Spleen (tissue), 11 donors: ENCODE measurements around the gene GLIPR1L2. TPM values are rescaled to one million over a fixed set of nuclear protein-coding genes. Genes with fewer than 3 reads are reported as not detected.

Experiments used
- DNase-seq: peaks from one replicate; pipeline ENCODE4 v3.0.0-alpha.2; 2020
- H3K27ac ChIP-seq, 8 donors: fragments of 200-600 bp; sonication (generic) in 7 of 8; 1 replicate in 4 of 8; 2 replicates in 4 of 8; pipeline versions ENCODE4 v1.5.0 to v1.8.0; 2016 to 2021; ENCODE audit warnings: inconsistent platforms in 4 of 8, mild to moderate bottlenecking in 4 of 8, moderate library complexity in 1 of 8
- H3K27me3 ChIP-seq, 7 donors: fragments of 200-600 bp; sonication (generic) in 6 of 7; replicated peaks in 1 of 7; 1 replicate in 4 of 7; 2 replicates in 3 of 7; pipeline versions ENCODE4 v1.5.0 to v1.8.0; 2016 to 2021; ENCODE audit warnings: inconsistent platforms in 3 of 7, mild to moderate bottlenecking in 1 of 7
- H3K36me3 ChIP-seq, 6 donors: fragments of 200-600 bp; sonication (generic) in 5 of 6; 1 replicate in 4 of 6; 2 replicates in 2 of 6; pipeline versions ENCODE4 v1.5.0 to v1.8.0; 2016 to 2021; ENCODE audit warnings: inconsistent platforms in 2 of 6
- H3K4me1 ChIP-seq, 6 donors: fragments of 200-600 bp; sonication (generic) in 5 of 6; 1 replicate in 3 of 6; 2 replicates in 3 of 6; pipeline versions ENCODE4 v1.5.0 to v1.8.0; 2016 to 2021; ENCODE audit warnings: inconsistent platforms in 3 of 6
- H3K4me3 ChIP-seq, 8 donors: fragments of 200-600 bp; sonication (generic) in 7 of 8; 1 replicate in 4 of 8; 2 replicates in 4 of 8; pipeline versions ENCODE4 v1.5.0 to v1.8.0; 2016 to 2021; ENCODE audit warnings: inconsistent platforms in 4 of 8, mild to moderate bottlenecking in 4 of 8, moderate library complexity in 2 of 8
- H3K9me3 ChIP-seq, 8 donors: fragments of 200-600 bp; sonication (generic) in 7 of 8; 1 replicate in 4 of 8; 2 replicates in 4 of 8; pipeline versions ENCODE4 v1.5.0 to v1.8.0; 2016 to 2021; ENCODE audit warnings: inconsistent platforms in 4 of 8
- POLR2A ChIP-seq, 3 donors: fragments of 450-650 bp; IDR thresholded peaks; one replicate each; pipeline ENCODE4 v1.5.1; 2017; ENCODE audit warnings: antibody characterized with exemption in 3 of 3, mild to moderate bottlenecking in 1 of 3
- POLR2AphosphoS5 ChIP-seq, 3 donors: sonication (generic); formaldehyde crosslinking; IDR thresholded peaks; one replicate each; pipeline ENCODE4 v1.5.1; 2017; ENCODE audit warnings: antibody characterized with exemption in 3 of 3
- WGBS, 5 donors: extraction: QIAGEN DNeasy Blood & Tissue Kit in 3 of 5; methylation state at CpG; one replicate each; pipeline versions ENCODE4 v1.1.5 to v1.1.7; 2013 to 2018; 5-methylcytosine and 5-hydroxymethylcytosine counted together
- intact Hi-C: fragments of 100-400 bp; cut with DNase I; formaldehyde crosslinking; loops from one replicate; pipeline ENCODE4 v1.15.0; 2023; ENCODE audit warnings: low total_unique reads
- polyA plus RNA-seq, 3 donors: library from polyadenylated mRNA; stranded (reverse); fragments of 200-250 nt; gene quantifications; one replicate each; pipeline ENCODE4 v1.2.1, GENCODE V29; 2013
- total RNA-seq, 7 donors: library from RNA; depleted of rRNA in 3 of 7; stranded (reverse); fragments of >200 nt in 3 of 7; fragmentation: NEBNext Ultra II Directional in 4 of 7; extraction: Animal tissue kit (Norgen Biotek cat#: 25700) in 4 of 7; gene quantifications; one replicate each; pipeline versions ENCODE4 v1.1.0 to v1.2.1, GENCODE V29; 2016 to 2021
- TF ChIP-seq, protein P1 (sequence below), 11 experiments: fragments of 200-600 bp in 7 of 11; fragments of 450-650 bp in 4 of 11; sonication (generic) in 4 of 11; IDR thresholded peaks in 8 of 11; conservative IDR thresholded peaks in 3 of 11; 1 replicate in 7 of 11; 2 replicates in 4 of 11; pipeline versions ENCODE4 v1.4.0 to v1.8.0; 2016 to 2021; ENCODE audit warnings: antibody characterized with exemption in 11 of 11, inconsistent platforms in 4 of 11, mild to moderate bottlenecking in 1 of 11
- donor health status: healthy with polysubstance abuse.
- donor health status: DM: no; HTN: no; CAD: no; lungs with moderate emphysema.
- donor health status: DM: no; HTN: no; CAD: no.
- donor health status: Bipolar disorder and iron deficiency.
- donor health status: healthy.
- donor health status: DM: no; HTN: no; CAD: no.
- donor health status: DM: yes; HTN: yes; CAD: no.

GLIPR1L2 gene
- total and polyA plus RNA-seq, 10 donors, result 0.07 to 3.2 (median 0.77) TPM; not detected in 1

DNA sequence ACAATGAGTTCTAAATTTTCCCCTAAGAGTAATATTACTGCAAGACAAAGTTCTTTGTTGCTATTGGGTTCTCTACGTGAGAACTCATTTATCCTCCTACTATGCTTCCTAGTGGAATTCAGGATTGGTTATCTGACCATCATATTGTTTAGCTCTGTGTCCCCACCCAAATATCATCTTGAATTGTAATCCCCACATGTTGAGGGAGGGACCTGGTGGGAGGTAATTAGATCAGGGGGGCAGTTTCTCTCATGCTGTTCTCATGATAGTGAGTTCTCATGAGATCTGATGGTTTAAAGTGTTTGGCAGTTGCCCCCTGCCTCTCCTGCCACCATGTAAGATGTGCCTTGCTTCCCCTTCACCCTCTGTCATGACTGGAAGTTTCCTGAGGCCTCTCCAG is 36.6 kb downstream of the GLIPR1L2 start:
- peaks cover 3 to 47% (median 29%) of the 10 kb centered on the region in 8 donors for H3K9me3 ChIP-seq
- no peak for DNase-seq
- no peak for TF ChIP-seq POLR2A (IDR thresholded peaks at IDR 0.05)
- TF ChIP-seq, protein P1, sequence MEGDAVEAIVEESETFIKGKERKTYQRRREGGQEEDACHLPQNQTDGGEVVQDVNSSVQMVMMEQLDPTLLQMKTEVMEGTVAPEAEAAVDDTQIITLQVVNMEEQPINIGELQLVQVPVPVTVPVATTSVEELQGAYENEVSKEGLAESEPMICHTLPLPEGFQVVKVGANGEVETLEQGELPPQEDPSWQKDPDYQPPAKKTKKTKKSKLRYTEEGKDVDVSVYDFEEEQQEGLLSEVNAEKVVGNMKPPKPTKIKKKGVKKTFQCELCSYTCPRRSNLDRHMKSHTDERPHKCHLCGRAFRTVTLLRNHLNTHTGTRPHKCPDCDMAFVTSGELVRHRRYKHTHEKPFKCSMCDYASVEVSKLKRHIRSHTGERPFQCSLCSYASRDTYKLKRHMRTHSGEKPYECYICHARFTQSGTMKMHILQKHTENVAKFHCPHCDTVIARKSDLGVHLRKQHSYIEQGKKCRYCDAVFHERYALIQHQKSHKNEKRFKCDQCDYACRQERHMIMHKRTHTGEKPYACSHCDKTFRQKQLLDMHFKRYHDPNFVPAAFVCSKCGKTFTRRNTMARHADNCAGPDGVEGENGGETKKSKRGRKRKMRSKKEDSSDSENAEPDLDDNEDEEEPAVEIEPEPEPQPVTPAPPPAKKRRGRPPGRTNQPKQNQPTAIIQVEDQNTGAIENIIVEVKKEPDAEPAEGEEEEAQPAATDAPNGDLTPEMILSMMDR (IDR thresholded peaks at IDR 0.05 in 8 of 11, conservative IDR thresholded peaks at IDR 0.05 in 3 of 11), result no peak
- intact Hi-C loops, result no loop called here
- WGBS, 5 donors, result 0 to 97% (median 44%) methylated on average over 1 of the region's 1 CpG
- no peak overlapping the region for H3K4me3 ChIP-seq
- H3K27me3 ChIP-seq, result no peaks in the 10 kb centered on the region
- no peak overlapping the region for H3K27ac ChIP-seq
- peaks cover 0 to 4% (median 0%) of the 10 kb centered on the region in 6 donors for H3K36me3 ChIP-seq
- no peaks in the 10 kb centered on the region for H3K4me1 ChIP-seq

- intact Hi-C loops, result no loop called here
- no peak for TF ChIP-seq POLR2A (IDR thresholded peaks at IDR 0.05)
- TF ChIP-seq, protein P1 (IDR thresholded peaks at IDR 0.05 in 8 of 11, conservative IDR thresholded peaks at IDR 0.05 in 3 of 11), result no peak
- no peak for TF ChIP-seq POLR2AphosphoS5 (IDR thresholded peaks at IDR 0.05)
- DNase-seq, result no peak
- Histone ChIP-seq H3K9me3 (peaks cover 3 to 47% (median 29%) of the 10 kb centered on the region in 8 donors), H3K4me3 (no peak overlapping the region), H3K27me3 (no peaks in the 10 kb centered on the region), H3K36me3 (peaks cover 0 to 4% (median 0%) of the 10 kb centered on the region in 6 donors), H3K4me1 (no peaks in the 10 kb centered on the region), H3K27ac (no peak overlapping the region)
- WGBS, 5 donors, result 86 to 96% (median 91%) methylated on average over 1 of the region's 1 CpG; no CpG with 5 or more reads in 1 of the 5 donors
Observed at GRCh38 chr12:75428767-75429166, 37.9 kb downstream of the GLIPR1L2 start.

DNA sequence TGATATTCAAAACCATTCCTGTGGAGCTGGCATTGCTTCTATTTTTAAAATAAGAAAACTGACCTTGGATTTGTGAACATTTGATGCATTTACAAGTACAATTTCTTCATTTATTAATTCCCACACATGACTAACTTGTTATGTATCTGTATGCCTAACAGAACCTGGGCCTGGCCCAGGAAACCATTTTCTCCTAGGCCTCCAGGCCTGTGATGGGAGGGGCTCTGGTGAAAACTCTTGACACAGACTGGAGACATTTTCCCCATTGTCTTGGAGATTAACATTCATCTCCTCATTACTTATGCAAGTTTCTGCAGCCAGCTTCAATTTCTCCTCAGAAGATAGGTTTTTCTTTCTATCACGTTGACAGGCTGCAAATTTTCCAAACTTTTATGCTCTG is 42.0 kb downstream of the GLIPR1L2 start:
- 64 to 80% (median 76%) methylated on average over 1 of the region's 1 CpG for WGBS, 5 donors
- peaks cover 5 to 52% (median 35%) of the 10 kb centered on the region in 8 donors for H3K9me3 ChIP-seq
- H3K36me3 ChIP-seq, result peaks cover 0 to 4% (median 0%) of the 10 kb centered on the region in 6 donors
- no peak overlapping the region for H3K4me3 ChIP-seq
- no peak overlapping the region for H3K27ac ChIP-seq
- intact Hi-C loops, result no loop called here
- no peaks in the 10 kb centered on the region for H3K4me1 ChIP-seq
- DNase-seq, result no peak
- no peak for TF ChIP-seq POLR2AphosphoS5 (IDR thresholded peaks at IDR 0.05)
- TF ChIP-seq, protein P1 (IDR thresholded peaks at IDR 0.05 in 8 of 11, conservative IDR thresholded peaks at IDR 0.05 in 3 of 11), result no peak
- no peak for TF ChIP-seq POLR2A (IDR thresholded peaks at IDR 0.05)
- no peaks in the 10 kb centered on the region for H3K27me3 ChIP-seq

GRCh38 chr12:75437564-75437963 is 46.7 kb downstream of the GLIPR1L2 start:
- no peak for DNase-seq
- H3K4me3 ChIP-seq, result no peak overlapping the region
- intact Hi-C loops, result no loop called here
- H3K9me3 ChIP-seq, result peaks cover 2 to 37% (median 18%) of the 10 kb centered on the region in 8 donors
- no peaks in the 10 kb centered on the region for H3K27me3 ChIP-seq
- no peaks in the 10 kb centered on the region for H3K36me3 ChIP-seq
- 50 to 84% (median 69%) methylated on average over 2 of the region's 2 CpGs for WGBS, 5 donors
- no peak for TF ChIP-seq POLR2AphosphoS5 (IDR thresholded peaks at IDR 0.05)
- TF ChIP-seq, protein P1 (IDR thresholded peaks at IDR 0.05 in 8 of 11, conservative IDR thresholded peaks at IDR 0.05 in 3 of 11), result peak in 9 of 11 experiments; percentile 7 to 51 (median 34)
- H3K4me1 ChIP-seq, result no peaks in the 10 kb centered on the region
- H3K27ac ChIP-seq, result no peak overlapping the region
